ENCODE data around the gene E2F8. TPM values are rescaled to one million over a fixed set of nuclear protein-coding genes. Genes with fewer than 3 reads are reported as not detected.

The E2F8 gene
- total and polyA plus RNA-seq, 2 donors (not counting 3 experiments of a cell fraction or from before 2014, with no cell fraction given) = 6.5 to 19.1 TPM

GRCh38 chr11:19216021-19216420 is 24.7 kb downstream of the E2F8 start:
- POLR2A ChIA-PET = no interaction called here
- H3K9me3 ChIP-seq (replicated peaks; ENCODE audit: control insufficient read depth, insufficient read depth, low read length) = no peaks in the 10 kb centered on the region
- FAIRE-seq (no peak), DNase-seq (ENCODE audit: low read depth, low spot score) (no peak)
- H3K27me3 ChIP-seq (ENCODE audit: control insufficient read depth in 2 of 2, insufficient read depth in 2 of 2, low read length in 2 of 2) = peaks cover 3 to 7% of the 10 kb centered on the region in 2 experiments
- no peaks in the 10 kb centered on the region for H3K36me3 ChIP-seq (ENCODE audit: control insufficient read depth in 2 of 2, extremely low read depth in 1 of 2, insufficient read depth in 2 of 2, low read length in 2 of 2)
- H3K9me1 ChIP-seq (replicated peaks; ENCODE audit: control insufficient read depth, extremely low read depth, insufficient read depth, low read length) = no peaks in the 10 kb centered on the region
- CTCF ChIA-PET = interaction anchor here (1.0 to 1.8 kb wide), 2 partner anchors 9 to 19 kb away, joined by 3 read pairs; no protein-coding TSS in a partner anchor
- H3K79me2 ChIP-seq (ENCODE audit: control insufficient read depth, insufficient read depth, low read length) = no peaks in the 10 kb centered on the region
- H3K4me3 ChIP-seq (replicated peaks in 1 of 3; ENCODE audit: insufficient read depth in 1 of 3, low read depth in 1 of 3, low read length in 3 of 3) = no peak overlapping the region
- H3K9ac ChIP-seq (replicated peaks; ENCODE audit: extremely low read depth, insufficient read depth, low read length) = no peak overlapping the region
- no TSS peak for BruUV-seq (replicated peaks)
- no peak overlapping the region for H2AFZ ChIP-seq (ENCODE audit: low read depth, low read length)
- H3K4me2 ChIP-seq (ENCODE audit: insufficient read depth, low read length) = no peak overlapping the region
- TF ChIP-seq POLR2AphosphoS5 (IDR thresholded peaks at IDR 0.05; ENCODE audit: insufficient read depth, low read depth, low read length) (no peak), CTCF (IDR thresholded peaks at IDR 0.05; ENCODE audit: extremely low read depth in 1 of 2, insufficient read depth in 1 of 2, low read depth in 1 of 2, low read length in 2 of 2) (no peak), FOS (IDR thresholded peaks at IDR 0.05; ENCODE audit: borderline replicate concordance, insufficient read depth, low read length) (no peak), GATA2 (IDR thresholded peaks at IDR 0.05; ENCODE audit: insufficient read depth, insufficient read length, low read depth, low read length) (no peak), JUN (IDR thresholded peaks at IDR 0.05; ENCODE audit: borderline replicate concordance, insufficient read depth, insufficient read length, low read depth) (no peak), MAX (IDR thresholded peaks at IDR 0.05; ENCODE audit: insufficient read depth, insufficient read length) (no peak), MYC (IDR thresholded peaks at IDR 0.05; ENCODE audit: low read depth, low read length) (no peak), EZH2 (IDR thresholded peaks at IDR 0.05; ENCODE audit: borderline replicate concordance, low read depth, low read length, severe bottlenecking) (no peak), POLR2A (IDR thresholded peaks at IDR 0.05; ENCODE audit: low read depth, low read length) (no peak)
- no peaks in the 10 kb centered on the region for H4K20me1 ChIP-seq (replicated peaks; ENCODE audit: control insufficient read depth, extremely low read depth, insufficient read depth, low read length)
- H3K27ac ChIP-seq (ENCODE audit: insufficient read depth, low read depth, low read length) = no peak overlapping the region
- dilution Hi-C loops (cut with MboI; ENCODE audit: extremely low pct_ligation_motif_present, low sequenced_read_pairs) (no loop called here), intact Hi-C loops (cut with micrococcal nuclease) (no loop called here)
- H3K4me1 ChIP-seq (ENCODE audit: control insufficient read depth, extremely low read depth, insufficient read depth, low read length) = peaks cover 5% of the 10 kb centered on the region

Measured in endothelial cell of umbilical vein (primary cell).